ENCODE data around the gene MRPL14. TPM values are rescaled to one million over a fixed set of nuclear protein-coding genes. Genes with fewer than 3 reads are reported as not detected.
"Not testable (repeated sequence)": the region's sequence is repeated elsewhere in the genome, so short reads cannot be mapped to it uniquely, and the experiment has no call there.

MRPL14 gene
- total RNA-seq, 3 donors from 2014 or later = 41.0 to 57.2 (median 56.8) TPM

GRCh38 chr6:44096612-44097011, 30.6 kb downstream of the MRPL14 start:
- peaks cover 11% of the 10 kb centered on the region for H3K4me1 ChIP-seq (ENCODE audit: low read depth)
- intact Hi-C loops (cut with DNase I, micrococcal nuclease) = loop anchor here in 1 of 2 donors (2.0 kb wide), 1 partner anchor 56 kb away; no protein-coding TSS in a partner anchor
- peak; percentile 67 to 89 (median 83) for DNase-seq
- no peak overlapping the region for H3K4me3 ChIP-seq
- no peaks in the 10 kb centered on the region for H3K9me3 ChIP-seq
- peak; percentile 85 for ATAC-seq
- H3K36me3 ChIP-seq (ENCODE audit: low read depth) = no peaks in the 10 kb centered on the region
- TF ChIP-seq, protein P1, sequence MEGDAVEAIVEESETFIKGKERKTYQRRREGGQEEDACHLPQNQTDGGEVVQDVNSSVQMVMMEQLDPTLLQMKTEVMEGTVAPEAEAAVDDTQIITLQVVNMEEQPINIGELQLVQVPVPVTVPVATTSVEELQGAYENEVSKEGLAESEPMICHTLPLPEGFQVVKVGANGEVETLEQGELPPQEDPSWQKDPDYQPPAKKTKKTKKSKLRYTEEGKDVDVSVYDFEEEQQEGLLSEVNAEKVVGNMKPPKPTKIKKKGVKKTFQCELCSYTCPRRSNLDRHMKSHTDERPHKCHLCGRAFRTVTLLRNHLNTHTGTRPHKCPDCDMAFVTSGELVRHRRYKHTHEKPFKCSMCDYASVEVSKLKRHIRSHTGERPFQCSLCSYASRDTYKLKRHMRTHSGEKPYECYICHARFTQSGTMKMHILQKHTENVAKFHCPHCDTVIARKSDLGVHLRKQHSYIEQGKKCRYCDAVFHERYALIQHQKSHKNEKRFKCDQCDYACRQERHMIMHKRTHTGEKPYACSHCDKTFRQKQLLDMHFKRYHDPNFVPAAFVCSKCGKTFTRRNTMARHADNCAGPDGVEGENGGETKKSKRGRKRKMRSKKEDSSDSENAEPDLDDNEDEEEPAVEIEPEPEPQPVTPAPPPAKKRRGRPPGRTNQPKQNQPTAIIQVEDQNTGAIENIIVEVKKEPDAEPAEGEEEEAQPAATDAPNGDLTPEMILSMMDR (IDR thresholded peaks at IDR 0.05) = peak; percentile 70

GRCh38 chr6:44095243-44095623, 32.0 kb downstream of the MRPL14 start:
- H3K36me3 ChIP-seq (ENCODE audit: low read depth); intact Hi-C loops (cut with DNase I, micrococcal nuclease): not testable (repeated sequence)
- peak; percentile 6 for ATAC-seq

DNA sequence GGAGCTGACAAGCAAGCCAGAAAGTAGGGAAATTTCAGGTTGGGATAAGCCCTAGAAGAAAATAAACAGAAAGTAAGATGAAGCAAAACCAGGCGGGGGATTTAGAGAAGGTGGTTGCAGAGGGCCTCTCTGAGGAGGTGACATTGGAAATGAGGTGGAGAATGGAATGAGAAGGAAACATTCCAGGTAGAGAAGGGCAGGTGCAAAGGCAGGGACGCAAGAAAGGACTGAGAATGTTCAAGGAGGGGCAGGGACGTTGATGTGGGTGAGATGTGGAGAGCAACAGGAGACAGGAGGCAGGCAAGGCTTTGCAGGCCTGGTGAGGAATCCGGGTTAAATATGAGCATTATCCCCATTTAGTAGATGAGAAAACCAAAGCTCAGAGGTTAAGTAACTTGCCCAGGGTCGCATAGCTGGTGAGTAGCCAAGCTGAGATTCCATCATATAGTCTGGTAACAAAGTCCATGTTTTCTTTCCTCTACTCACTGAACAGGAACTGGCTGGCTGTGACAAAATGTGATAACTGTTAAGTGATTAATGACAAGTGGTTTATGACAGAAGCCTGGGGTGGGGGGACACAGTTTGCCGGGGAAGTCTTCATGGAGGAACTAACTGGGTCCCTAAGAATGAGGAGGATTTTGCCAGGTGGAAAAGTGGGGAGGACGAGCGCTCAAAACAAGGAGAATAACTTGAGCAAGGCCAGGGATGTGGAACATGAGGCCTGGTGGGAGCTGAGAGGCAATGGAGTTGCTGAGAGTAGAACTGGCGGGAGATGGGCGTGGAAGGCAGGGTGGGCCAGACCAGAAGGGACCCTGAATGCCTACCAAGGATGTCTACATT, 32.6 kb downstream of the MRPL14 start:
- TF ChIP-seq, protein P1 (IDR thresholded peaks at IDR 0.05) = no peak
- DNase-seq = peak in 1 of 3 donors; percentile 59
- intact Hi-C loops (cut with DNase I, micrococcal nuclease) = no loop called here
- no peaks in the 10 kb centered on the region for H3K9me3 ChIP-seq
- ATAC-seq = peak; percentile 77
- no peak overlapping the region for H3K4me3 ChIP-seq
- H3K4me1 ChIP-seq (ENCODE audit: low read depth) = peaks cover 11% of the 10 kb centered on the region
- H3K36me3 ChIP-seq (ENCODE audit: low read depth) = no peaks in the 10 kb centered on the region

More at GRCh38 chr6:44095243-44095623, 32.0 kb downstream of the MRPL14 start:
- H3K4me1 ChIP-seq (ENCODE audit: low read depth) = peaks cover 11% of the 10 kb centered on the region
- not testable (repeated sequence) for DNase-seq, H3K9me3 ChIP-seq, H3K4me3 ChIP-seq

- no peak for ATAC-seq
- intact Hi-C loops (cut with DNase I, micrococcal nuclease) = no loop called here
- H3K9me3 ChIP-seq = no peaks in the 10 kb centered on the region
- H3K36me3 ChIP-seq (ENCODE audit: low read depth) = no peaks in the 10 kb centered on the region
- H3K4me1 ChIP-seq (ENCODE audit: low read depth) = peaks cover 11% of the 10 kb centered on the region
- no peak for DNase-seq
- TF ChIP-seq, protein P1 (IDR thresholded peaks at IDR 0.05) = no peak
- no peak overlapping the region for H3K4me3 ChIP-seq
Measured at GRCh38 chr6:44093750-44094402, 33.4 kb downstream of the MRPL14 start.

DNA sequence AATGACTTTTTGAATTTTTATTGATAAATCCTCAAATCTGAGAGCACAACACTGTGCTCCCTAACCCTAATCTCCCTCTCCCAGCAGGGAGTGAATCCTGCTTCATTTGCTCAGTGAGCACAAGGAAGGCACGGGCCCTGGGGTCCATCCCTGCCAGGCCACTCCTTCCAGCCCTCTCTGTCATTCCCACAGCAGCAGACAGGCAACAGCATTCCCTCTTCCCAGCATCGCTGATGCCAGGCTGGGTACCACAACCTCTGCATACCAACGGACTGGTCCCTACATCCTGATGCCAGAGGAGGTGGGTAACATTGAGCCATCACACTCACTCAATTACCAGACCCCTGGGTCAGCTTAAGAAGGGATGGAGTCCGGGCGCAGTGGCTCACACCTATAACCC, 34.2 kb downstream of the MRPL14 start:
- TF ChIP-seq, protein P1 (IDR thresholded peaks at IDR 0.05) = no peak
- peaks cover 11% of the 10 kb centered on the region for H3K4me1 ChIP-seq (ENCODE audit: low read depth)
- DNase-seq (no peak), ATAC-seq (no peak)
- no peaks in the 10 kb centered on the region for H3K36me3 ChIP-seq (ENCODE audit: low read depth)
- H3K4me3 ChIP-seq = no peak overlapping the region
- intact Hi-C loops (cut with DNase I, micrococcal nuclease) = no loop called here
- H3K9me3 ChIP-seq = no peaks in the 10 kb centered on the region

All from mucosa of descending colon (tissue), 3 donors.